RPMI7951 (cell line): ENCODE data around the gene SPECC1. TPM values are rescaled to one million over a fixed set of nuclear protein-coding genes. Genes with fewer than 3 reads are reported as not detected.
"Not testable (repeated sequence)": the region's sequence is repeated elsewhere in the genome, so short reads cannot be mapped to it uniquely, and the experiment has no call there.

Experiments used
- DNase-seq: peaks from one replicate; pipeline ENCODE4 v3.0.0-alpha.2; 2012; ENCODE audit warnings: low read depth
- total RNA-seq: library from RNA; depleted of rRNA; stranded (reverse); fragments of >200 nt; shearing (Covaris generic); gene quantifications from 2 replicates; pipeline ENCODE4 v1.2.3, GENCODE V29; 2014

The SPECC1 gene
- total RNA-seq, 1 experiment from 2014 or later: 40.3 TPM

DNA sequence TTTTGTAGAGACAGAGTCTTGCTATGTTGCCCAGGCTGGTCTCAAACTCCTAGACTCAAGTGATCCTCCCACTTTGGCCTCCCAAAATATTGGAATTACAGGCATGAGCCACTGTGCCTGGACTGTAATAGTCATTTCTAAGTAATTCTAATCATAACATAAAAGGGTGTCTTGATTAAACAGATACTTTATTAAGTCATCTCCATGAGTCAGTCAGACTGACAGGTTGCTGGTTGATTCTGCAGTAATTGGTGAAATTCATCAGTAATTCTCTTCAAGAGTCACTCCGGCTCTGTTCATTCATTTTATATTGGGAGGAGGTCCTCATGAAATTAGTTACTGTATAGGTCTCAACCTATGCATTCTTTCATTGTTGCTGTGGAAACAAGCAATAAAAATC, 85.6 kb downstream of the SPECC1 start:
- no peak for DNase-seq

DNA sequence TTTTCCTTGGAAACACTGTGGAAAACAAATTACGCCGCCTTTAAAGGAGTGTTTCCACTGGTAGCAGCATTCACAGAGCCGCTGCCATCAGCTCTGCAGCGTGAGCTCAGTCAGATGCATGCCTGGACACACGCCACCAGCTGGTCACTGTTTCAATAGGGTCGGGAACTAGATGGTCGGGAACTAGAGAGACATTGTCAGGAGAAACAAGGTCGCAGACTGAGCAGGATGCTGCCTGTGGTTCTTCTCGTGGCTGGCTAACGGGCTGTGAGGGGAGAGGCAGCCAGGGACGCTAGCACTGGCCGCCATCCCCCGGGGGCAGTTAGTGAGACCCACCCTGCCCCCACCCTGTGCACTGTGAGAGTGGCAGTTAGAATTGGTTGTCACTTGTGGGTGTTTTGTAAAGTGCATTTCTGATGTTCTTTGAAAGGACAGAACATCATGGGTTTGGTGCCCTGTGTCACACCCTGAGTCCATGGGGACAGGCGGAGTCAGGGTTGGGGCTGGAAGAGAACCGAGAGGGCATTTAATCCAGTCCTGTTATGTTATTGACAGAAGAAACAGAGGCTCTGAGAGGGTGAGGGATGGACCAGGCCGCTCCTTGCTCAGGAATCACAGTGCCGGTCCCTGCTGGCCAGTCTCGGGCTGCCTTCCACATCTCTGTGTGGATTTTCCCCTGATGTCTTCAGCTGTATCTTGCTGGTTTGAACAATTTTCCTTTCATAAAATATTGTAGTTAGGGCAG, 86.3 kb downstream of the SPECC1 start:
- DNase-seq: peak; percentile 59

DNA sequence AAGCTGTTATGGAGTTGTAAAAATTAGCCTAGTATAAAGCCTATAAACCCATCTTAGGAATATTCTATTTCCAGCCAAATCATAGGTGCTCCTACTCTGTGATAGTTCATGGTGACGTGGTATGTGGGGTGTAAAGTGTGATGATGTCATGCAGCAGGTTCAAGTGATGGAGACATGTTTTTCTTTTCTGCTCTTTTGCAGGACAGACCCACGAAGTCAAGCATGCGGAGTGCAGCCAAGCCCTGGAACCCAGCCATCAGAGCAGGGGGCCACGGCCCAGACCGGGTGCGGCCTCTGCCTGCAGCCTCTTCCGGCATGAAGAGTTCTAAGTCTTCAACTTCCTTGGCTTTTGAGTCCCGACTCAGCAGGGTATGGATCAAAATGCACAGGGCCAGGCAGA, 87.3 kb downstream of the SPECC1 start:
- no peak for DNase-seq

DNA sequence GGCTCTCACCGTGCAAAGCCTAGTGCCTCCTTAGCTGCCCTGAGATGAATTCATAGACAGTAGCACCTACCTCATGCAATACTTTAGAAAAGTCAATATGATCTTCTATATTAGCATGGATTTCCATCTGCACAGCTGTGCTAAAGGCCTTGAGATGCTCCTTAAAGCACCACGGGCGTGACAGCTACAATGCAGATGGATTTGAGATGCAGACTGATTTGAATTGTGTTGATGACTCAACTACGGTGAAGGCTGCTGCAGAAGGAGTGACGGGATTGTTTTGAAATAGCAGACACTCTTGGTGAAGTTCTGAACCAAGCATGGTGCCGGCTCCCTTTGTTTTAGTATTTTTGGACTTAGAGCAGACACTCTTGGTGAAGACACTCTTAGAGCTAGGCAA, 88.2 kb downstream of the SPECC1 start:
- no peak for DNase-seq

DNA sequence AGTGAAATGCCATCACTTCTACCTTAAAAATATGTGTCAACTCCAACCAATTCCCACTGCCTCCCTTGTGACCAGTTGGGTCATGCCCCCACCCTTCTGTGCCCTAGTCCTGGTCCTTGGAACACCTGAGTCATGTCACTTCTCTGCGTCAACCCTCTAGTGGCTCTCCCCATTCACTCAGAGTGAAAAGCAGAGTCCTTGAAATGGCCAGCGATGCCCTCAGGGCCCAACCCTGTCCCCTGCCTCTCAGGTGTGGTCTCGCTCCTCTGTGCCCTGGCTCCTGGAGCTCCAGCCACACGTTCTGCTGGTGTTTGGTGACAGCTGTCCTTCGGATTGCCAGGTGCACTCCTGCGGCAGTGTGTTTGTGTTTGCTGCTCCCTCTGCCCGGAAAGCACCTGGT, 89.2 kb downstream of the SPECC1 start:
- DNase-seq: no peak

DNA sequence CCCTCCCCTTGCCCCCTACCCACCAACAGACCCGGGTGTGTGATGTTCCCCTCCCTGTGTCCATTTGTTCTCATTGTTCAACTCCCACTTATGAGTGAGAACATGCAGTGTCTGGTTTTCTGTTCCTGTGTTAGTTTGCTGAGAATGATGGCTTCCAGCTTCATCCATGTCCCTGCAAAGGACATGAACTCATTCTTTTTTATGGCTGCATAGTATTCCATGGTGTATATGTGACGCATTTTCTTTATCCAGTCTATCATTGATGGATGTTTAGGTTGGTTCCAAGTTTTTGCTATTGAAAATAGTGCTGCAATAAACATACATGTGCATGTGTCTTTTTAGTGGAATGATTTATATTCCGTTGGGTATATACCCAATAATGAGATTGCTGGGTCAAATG, 91.6 kb downstream of the SPECC1 start:
- DNase-seq: not testable (repeated sequence)

DNA sequence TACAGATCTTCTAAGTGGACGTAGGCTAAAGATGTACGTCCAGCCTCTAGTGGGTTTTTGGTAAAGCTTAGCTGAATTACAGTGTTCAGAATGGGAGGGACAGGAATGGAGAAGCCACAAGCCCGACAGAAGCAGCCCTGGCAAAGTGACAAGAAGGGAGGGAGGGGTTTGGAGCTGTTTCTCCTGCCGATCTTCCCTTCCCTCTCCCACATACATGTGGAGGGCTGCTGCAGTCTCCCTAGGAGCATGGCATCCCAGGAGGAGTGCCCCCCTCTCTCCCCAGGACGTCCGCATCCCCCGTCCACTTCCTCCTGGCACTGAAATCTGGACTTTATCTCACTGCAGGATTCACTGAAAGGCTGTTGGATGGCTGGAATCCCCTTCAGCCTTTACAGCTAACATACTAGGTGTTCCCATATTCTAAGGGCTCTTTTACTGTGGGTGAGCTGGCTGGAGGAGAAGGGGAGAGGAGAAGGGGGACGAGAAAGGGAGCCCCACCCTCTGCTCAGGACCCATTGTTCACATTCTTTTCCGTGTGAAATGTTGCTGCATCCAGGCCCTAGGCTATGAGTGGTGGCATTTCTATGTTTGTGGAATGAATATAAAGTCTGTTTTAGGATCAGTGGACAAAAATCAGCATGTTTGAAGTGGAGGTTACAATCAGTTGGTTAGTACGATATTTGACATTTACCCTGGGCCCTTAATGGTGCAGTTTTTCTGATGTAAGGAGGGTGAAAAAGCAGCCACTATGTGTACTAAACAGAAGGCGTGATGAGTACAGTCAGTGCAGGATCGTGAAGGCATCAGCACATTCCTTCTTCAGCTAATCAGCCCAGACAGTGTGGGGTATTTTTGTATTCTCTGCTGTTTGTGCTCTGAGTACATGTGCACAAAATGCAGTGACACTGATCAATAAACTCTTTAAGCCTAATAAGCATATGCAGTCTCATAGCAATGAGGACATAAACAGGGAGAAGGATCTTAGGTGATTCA, 94.6 kb downstream of the SPECC1 start:
- DNase-seq: no peak

DNA sequence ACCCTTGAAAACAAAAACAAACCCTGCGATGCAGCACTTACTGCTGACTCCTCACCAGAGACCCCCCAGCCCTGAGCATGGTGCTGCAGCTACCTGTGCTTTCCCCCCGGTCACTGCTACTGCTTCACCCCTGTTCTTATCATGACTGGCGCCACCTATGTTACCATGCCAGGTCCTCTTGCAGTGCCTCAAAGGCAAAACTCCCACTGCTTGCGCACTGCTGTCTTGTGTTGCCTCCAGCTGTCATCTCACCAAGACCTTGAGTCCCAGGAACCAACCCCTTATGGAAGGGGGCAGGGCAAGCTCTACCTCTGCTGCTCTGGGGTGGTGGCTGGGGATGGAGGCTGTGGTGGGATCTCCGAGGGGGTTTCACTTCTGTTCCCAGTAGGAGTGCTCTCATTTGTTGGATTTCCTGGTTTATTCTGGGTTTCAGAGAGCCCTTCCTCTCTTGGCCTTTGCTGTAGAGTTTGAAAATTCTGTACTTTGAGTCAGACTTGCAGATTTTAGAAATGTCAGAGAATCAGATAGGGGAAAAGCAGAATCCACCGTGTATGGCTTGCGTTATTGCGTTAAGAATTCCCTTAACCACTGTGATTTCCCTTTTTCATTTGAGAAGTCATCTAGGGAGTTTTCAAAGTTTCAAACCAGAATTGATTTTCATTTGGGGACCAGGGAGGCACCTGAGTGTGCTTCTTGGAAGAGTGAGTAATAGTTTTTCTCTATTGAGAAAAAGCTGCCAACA, 96.6 kb downstream of the SPECC1 start:
- DNase-seq: no peak

DNA sequence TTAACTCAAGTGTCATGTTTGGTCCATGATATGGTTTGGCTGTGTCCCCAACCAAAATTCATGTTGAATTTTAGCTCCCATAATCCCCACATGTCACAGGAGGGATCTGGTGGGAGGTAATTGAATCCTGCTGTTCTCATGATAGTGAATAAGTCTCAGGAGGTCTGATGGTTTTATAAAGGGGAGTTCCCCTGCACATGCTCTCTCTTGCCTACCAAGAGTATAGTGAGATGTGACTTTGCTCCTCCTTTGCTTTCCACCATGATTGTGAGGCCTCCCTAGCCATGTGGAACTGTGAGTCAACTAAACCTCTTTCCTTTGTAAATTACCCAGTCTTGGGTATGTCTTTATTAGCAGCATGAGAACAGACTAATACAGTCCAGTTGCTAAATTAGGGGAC, 97.3 kb downstream of the SPECC1 start:
- not testable (repeated sequence) for DNase-seq

DNA sequence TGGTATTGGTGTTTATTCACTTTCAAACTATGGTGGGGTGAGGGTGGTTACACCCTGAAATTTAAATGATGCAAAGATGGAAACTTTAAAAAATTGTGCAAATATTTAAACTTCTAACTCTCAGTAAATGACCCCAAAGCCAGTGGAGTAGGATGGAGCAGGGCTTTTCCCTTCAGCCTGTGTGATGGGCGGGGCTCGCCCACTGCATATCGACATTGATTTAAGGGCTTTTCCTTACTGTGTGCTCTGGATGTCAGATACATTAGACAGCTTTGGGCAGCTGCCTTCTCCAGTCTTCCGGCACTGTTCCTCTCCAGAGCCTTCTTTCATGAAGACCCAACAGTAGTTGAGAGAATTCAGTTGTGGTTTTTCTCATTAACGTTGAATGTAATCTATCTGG, 99.9 kb downstream of the SPECC1 start:
- no peak for DNase-seq

DNA sequence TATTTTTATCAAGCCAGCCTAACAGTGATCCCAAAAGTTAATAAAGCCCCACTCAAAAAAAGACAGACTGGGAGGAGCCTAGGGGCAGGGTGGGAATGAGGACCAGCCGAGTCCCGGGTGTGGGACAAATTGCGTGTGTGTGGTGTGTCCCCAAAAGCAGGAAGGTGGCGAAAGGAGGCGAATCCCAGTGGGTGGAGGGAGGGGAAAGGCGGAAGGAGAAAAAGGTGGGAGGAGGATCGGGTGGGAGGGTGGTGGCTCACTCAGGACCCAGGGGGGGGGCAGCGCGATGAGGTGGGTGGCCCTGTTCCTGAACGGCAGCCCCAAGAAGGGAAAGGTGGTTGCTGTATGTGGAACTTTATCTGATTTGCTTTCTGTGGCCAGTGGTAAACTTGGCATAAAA, 102.4 kb downstream of the SPECC1 start:
- DNase-seq: no peak

DNA sequence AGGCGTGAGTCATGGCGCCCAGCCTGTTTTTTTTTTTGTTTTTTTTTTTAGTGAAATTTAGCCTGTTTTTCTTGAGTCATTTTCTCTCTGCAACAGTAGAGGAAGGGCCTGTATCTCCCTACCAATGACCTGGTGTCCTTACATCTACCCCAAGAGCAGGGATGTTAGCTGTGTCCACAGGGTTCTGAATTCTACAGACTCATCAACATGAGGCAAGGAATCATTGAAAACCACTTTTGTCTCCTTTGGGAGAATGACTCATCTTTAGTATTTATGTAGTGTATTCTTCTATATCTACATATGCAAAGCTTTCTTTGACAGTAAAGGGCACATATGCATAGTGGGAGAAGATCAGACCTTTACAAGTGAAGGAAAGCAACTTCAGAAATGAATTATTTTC, 105.3 kb downstream of the SPECC1 start:
- no peak for DNase-seq

DNA sequence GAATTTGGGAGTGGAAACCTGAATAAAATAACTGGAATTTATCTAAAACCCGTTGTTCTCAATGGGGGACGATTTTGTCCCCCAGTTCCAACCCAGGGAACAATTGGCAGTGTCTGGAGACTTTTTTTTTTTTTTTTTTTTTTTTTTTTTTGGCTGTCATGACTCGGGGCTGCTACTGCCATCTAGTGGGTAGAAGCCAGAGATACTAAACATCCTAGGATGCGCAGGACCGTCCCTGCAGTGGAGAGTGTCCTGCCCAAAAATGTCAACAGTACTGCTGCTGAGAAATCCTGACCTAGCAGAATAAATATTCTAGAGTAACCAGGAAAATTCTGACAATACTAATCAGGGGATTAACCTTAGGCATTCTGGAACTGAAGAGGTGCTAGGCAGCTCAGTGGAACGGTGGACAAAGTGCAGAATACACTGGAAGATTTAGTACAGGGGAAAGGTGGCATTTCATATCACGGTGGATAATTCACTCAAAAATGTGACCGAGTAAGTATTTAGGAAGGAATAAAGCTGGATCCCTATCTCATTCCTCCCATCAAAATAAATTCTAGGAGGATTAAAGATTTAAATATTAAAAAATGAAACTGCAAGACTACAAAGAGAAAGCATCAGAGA, 107.6 kb downstream of the SPECC1 start:
- peak; percentile 56 for DNase-seq

DNA sequence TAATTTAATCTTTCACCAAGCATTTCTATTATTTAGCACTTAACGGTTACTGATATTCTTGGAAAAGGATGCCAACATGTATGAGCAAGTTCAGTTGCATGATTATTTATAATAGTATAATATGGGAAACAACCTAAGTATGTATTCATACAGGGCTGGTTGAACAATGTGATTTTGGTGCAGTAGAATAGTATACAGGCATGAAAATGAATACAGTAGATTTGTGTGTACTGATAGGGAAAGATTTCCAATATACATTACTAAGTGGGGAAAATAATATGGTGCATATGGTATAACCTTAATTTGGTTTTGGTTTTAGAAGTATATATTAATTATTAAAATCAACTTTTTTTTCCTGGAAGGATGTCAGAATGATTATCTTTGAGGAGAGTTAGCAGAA, 109.1 kb downstream of the SPECC1 start:
- DNase-seq: no peak

DNA sequence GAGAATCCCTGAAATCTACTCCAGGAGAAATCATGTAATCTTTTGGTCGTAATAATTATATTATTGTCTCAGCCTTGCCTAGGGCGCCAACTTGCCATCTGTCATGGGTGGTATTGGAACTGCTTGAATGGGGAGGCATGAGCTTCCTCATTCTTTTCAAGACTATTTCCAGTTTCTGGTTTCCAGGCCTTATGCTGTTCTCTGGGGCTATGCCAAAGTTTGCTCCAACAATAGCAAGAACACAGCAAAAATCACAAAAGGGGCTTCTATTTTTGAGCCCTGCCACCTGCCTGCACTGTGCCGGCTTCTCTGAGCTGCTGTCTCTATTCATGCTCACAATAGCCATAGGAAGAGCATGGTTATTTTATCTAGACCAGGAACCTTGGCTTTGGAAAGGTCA, 111.7 kb downstream of the SPECC1 start:
- DNase-seq: no peak

DNA sequence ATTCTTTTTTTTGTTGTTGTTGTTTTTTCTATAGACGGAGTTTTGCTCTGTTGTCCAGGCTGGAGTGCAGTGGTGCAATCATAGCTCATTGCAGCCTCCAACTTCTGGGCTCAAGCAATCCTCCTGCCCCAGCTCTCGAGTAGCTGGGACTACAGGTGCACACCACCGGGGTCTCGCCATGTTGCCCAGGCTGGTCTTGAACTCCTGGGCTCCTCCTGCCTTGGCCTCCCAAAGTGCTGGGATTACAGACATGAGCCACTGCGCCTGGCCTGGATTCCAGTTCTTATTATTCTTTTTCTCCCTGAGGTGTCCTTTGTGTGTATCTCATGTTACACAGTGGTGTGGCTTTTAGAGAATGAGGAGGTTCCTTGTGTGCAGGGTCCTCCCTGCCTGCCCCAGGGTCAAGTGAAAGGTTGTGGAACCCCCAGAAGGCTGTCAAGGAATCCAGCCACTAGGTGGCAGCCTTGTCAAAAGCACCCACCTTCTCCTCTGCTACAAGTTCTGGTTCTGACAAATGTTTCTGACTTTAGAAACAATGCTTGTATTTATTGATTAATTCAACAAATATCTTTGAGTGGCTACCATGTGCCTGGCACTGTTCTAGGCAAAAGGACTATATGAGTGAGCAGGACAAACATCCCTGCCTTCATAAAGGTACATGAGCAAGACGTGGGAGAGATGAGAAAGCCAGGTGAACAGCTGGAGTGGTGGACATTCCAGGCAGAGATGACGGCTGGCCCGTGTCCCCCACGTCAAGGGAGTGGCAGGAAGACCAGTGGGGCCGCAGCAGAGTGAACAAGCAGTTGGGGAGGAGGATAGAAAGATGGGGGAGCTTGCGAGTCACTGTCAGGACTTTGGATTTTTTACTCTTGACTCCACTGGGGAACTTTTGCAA, 112.4 kb downstream of the SPECC1 start:
- DNase-seq: peak; percentile 51

DNA sequence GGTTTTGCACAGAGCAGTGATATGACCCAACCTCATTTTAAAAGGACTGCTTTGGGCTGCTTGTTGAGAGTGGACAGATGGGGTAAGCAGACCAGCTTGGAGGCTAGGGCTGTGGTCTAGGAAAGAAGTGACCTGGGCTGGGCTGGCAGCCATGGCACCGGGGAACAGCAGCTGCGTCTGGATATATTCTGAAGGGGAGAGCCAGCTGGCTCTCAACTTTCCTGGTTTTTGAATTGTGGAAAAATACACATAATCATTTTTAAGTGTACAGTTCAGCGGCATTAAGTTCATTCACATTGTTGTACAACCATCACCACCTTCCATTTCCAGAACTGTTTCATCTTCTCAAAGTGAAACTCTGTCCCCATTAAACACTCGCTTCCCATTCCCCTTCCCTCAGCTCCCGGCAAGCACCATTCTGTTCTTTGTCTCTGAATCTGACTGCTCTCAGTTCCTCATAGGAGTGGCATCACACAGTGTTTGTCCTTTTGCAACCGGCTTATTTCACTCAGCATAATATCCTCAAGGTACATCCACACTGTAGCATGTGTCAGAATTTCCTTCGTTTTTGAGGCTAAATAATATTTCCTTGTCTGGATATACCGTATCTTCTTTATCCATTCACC, 113.2 kb downstream of the SPECC1 start:
- DNase-seq: no peak

DNA sequence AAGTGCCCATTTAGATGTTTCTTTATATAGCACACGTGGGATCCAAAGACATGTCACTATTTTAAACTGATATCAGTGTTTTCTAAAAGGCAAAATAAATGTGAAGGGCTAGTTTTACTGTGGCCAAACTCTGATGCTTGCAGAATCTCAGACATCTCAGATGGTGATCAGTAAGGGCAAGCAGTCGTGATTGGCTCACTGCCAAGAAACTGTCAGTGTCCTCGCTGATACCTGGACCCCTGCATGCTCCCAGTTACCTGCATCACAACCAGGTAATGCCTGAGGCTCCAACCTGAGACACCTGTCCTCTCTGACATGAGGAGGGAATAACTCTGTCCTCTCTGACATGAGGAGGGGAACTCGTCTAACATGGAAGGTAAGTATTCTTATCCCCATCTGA, 114.0 kb downstream of the SPECC1 start:
- no peak for DNase-seq

DNA sequence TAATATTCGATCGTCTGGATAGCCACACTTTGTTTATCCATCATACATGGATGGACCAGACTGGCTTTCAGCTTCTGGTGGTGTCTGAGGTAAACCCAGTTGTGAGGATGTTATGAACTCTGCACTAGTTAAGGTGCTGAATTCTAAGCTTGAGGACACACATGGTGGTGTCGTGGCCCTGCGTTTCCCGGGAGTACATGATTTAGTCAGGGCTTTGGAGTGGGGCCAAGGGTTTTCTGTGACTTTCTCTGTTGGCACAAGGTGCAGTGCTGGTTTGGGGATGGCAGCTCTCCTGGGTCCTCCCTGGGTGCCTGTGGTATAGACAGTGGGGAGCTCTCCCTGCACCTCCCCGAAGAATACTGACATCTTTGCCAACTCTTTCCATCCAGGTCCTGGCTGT, 116.6 kb downstream of the SPECC1 start:
- no peak for DNase-seq

DNA sequence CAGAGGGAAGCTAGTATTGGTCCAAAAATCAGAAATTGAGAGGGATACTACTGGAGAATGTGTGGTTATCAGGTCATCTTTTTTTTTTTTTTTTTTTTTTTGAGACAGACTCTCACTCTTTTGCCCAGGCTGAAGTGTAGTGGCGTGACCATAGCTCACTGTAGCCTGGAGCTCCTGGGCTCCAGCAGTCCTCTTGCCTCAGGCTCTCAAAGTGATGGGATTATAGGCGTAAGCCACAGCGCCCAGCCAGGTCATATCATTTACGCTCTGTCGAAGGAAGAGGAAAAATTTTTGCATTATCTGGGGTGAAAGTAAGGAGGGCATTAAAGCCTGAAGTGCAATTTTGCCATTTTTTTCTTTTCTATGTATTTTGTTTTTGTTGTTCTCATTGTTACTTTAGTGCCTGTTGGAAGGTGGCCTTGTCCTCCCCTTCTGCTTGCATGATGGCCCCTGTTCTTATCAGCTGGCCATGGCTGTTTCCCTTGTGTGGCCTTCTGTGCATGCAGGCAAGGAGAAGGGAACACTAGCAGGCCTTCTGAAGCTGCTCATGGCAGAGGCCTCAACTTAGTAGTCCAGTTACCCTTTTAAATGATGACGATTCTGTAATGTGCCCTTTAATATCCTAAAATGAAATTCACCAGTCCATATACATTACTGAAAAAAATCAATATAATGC, 118.3 kb downstream of the SPECC1 start:
- no peak for DNase-seq
